ENCODE data around the gene C1orf226.
A peak's percentile ranks its signal among the peaks of the same experiment; 100 is the strongest.
"Not testable (repeated sequence)": the region's sequence is repeated elsewhere in the genome, so short reads cannot be mapped to it uniquely, and the experiment has no call there.

C1orf226 gene

GRCh38 chr1:162381383-162381782 is at the start of gene C1orf226:
Gene C1orf226 (plus strand): TSS chr1:162381728. CDS start chr1:162381902, 174 bp downstream.
- no peak for DNase-seq (ENCODE audit: low read depth)

- DNase-seq (ENCODE audit: low read depth): no peak
These were observed 47.5 kb upstream of the C1orf226 start for GRCh38 chr1:162333991-162334390.

GRCh38 chr1:162335126-162335525 is 46.4 kb upstream of the C1orf226 start:
- no peak for DNase-seq (ENCODE audit: low read depth)

- no peak for DNase-seq (ENCODE audit: low read depth)
These were observed 44.8 kb upstream of the C1orf226 start for GRCh38 chr1:162336621-162337285.

GRCh38 chr1:162342452-162342983 is 39.0 kb upstream of the C1orf226 start:
- DNase-seq (ENCODE audit: low read depth): no peak

GRCh38 chr1:162343470-162343869 is 38.1 kb upstream of the C1orf226 start:
- DNase-seq (ENCODE audit: low read depth): no peak

- no peak for DNase-seq (ENCODE audit: low read depth)
These were observed 34.2 kb upstream of the C1orf226 start for GRCh38 chr1:162347281-162347680.

- no peak for DNase-seq (ENCODE audit: low read depth)
These were observed 31.7 kb upstream of the C1orf226 start for GRCh38 chr1:162349635-162350330.

- DNase-seq (ENCODE audit: low read depth): no peak
These were observed 30.2 kb upstream of the C1orf226 start for GRCh38 chr1:162351246-162351842.

GRCh38 chr1:162351874-162352273 is 29.7 kb upstream of the C1orf226 start:
- DNase-seq (ENCODE audit: low read depth): not testable (repeated sequence)

- no peak for DNase-seq (ENCODE audit: low read depth)
These were observed 28.4 kb upstream of the C1orf226 start for GRCh38 chr1:162353078-162353477.

- DNase-seq (ENCODE audit: low read depth): no peak
These were observed 27.8 kb upstream of the C1orf226 start for GRCh38 chr1:162353702-162354101.

- DNase-seq (ENCODE audit: low read depth): peak; percentile 50
These were observed 23.8 kb upstream of the C1orf226 start for GRCh38 chr1:162357681-162358266.

GRCh38 chr1:162358928-162359327 is 22.6 kb upstream of the C1orf226 start:
- DNase-seq (ENCODE audit: low read depth): no peak

- no peak for DNase-seq (ENCODE audit: low read depth)
These were observed 21.8 kb upstream of the C1orf226 start for GRCh38 chr1:162359523-162360236.

GRCh38 chr1:162360237-162360873 is 21.2 kb upstream of the C1orf226 start:
- no peak for DNase-seq (ENCODE audit: low read depth)

- peak; percentile 7 for DNase-seq (ENCODE audit: low read depth)
These were observed 20.7 kb upstream of the C1orf226 start for GRCh38 chr1:162360874-162361260.

- no peak for DNase-seq (ENCODE audit: low read depth)
These were observed 20.2 kb upstream of the C1orf226 start for GRCh38 chr1:162361349-162361748.

- DNase-seq (ENCODE audit: low read depth): no peak
These were observed 17.7 kb upstream of the C1orf226 start for GRCh38 chr1:162363823-162364222.

GRCh38 chr1:162364498-162364897 is 17.0 kb upstream of the C1orf226 start:
- DNase-seq (ENCODE audit: low read depth): no peak

GRCh38 chr1:162365284-162366020 is 16.1 kb upstream of the C1orf226 start:
- DNase-seq (ENCODE audit: low read depth): no peak

Measured in fibroblast of gingiva (primary cell).